Activated CD8-positive, alpha-beta T cell treated with anti-CD3 and anti-CD28 coated beads for 36 hours (primary cell): ENCODE results near the gene CCDC126. TPM values are rescaled to one million over a fixed set of nuclear protein-coding genes. Genes with fewer than 3 reads are reported as not detected.
"Not testable (repeated sequence)": the region's sequence is repeated elsewhere in the genome, so short reads cannot be mapped to it uniquely, and the experiment has no call there.

Source experiments
- ATAC-seq: fragments of 200-7000 bp; cut with Tn5 transposase; one replicate; pipeline ENCODE4 v1.10.0; 2021; ENCODE audit warnings: mild to moderate bottlenecking, moderate library complexity
- CTCF ChIA-PET: fragments of 350-600 bp; sonication (Branson Sonifier 250); formaldehyde crosslinking; loops from one replicate; lab custom pipeline; 2021; ENCODE audit warnings: antibody characterized with exemption; lab: Charles Lee
- POLR2A ChIA-PET: fragments of 350-600 bp; sonication (Branson Sonifier 250); formaldehyde crosslinking; loops from one replicate; lab custom pipeline; 2021; ENCODE audit warnings: antibody characterized with exemption; lab: Charles Lee
- DNase-seq: peaks from one replicate; pipeline ENCODE4 v3.0.0-alpha.2; 2020
- H3K27ac Mint-ChIP-seq: one replicate; pipeline ENCODE4 v1.8.0; 2021; ENCODE audit warnings: mild to moderate bottlenecking, mixed read lengths
- H3K27me3 Mint-ChIP-seq: one replicate; pipeline ENCODE4 v1.8.0; 2021; ENCODE audit warnings: mixed read lengths
- H3K36me3 Mint-ChIP-seq: one replicate; pipeline ENCODE4 v1.8.0; 2021; ENCODE audit warnings: low read depth, mixed read lengths
- H3K4me1 Mint-ChIP-seq: one replicate; pipeline ENCODE4 v1.8.0; 2021; ENCODE audit warnings: low read depth, mixed read lengths
- H3K4me3 Mint-ChIP-seq: one replicate; pipeline ENCODE4 v1.8.0; 2021; ENCODE audit warnings: mild to moderate bottlenecking, moderate library complexity, mixed read lengths
- H3K9me3 Mint-ChIP-seq: one replicate; pipeline ENCODE4 v1.8.0; 2021; ENCODE audit warnings: mixed read lengths
- CTCF ChIP-seq: fragments of 200-600 bp; IDR thresholded peaks from one replicate; pipeline ENCODE4 v1.8.0; 2022; ENCODE audit warnings: antibody characterized with exemption, mild to moderate bottlenecking
- intact Hi-C: fragments of 100-400 bp; cut with micrococcal nuclease; formaldehyde crosslinking; loops from one replicate; pipeline ENCODE4 v1.10.0; 2022
- total RNA-seq, 2 experiments: library from RNA; stranded (reverse); gene quantifications; one replicate each; pipeline ENCODE4 v1.2.3, GENCODE V29; 2021

The CCDC126 gene
- 1 to 10 TPM; 5.5 to 6.5 TPM for total RNA-seq

GRCh38 chr7:23597094-23598091, at the start of gene CCDC126:
Gene CCDC126, plus strand, starts transcription at chr7:23597382. Its CDS starts 13,934 bp downstream, at chr7:23611316.
- H3K27ac Mint-ChIP-seq, result peak within 1 kb of the TSS; percentile 61
- peaks cover 3% of the 10 kb centered on the region for H3K36me3 Mint-ChIP-seq
- peaks cover 64% of the 10 kb centered on the region for H3K4me1 Mint-ChIP-seq
- peak within 1 kb of the TSS; percentile 83 for H3K4me3 Mint-ChIP-seq
- no peak for TF ChIP-seq CTCF
- peaks cover 6% of the 10 kb centered on the region for H3K9me3 Mint-ChIP-seq
- intact Hi-C loops, result loop anchor here (5.0 kb wide), 1 partner anchor 65 kb away; the partner anchor contains the start of gene TRA2A
- ChIA-PET CTCF (interaction anchor here (0.9 to 2.7 kb wide), 6 partner anchors 8 to 114 kb away, joined by 3 to 13 read pairs (median 5); no protein-coding TSS in a partner anchor), POLR2A (interaction anchor here (0.6 to 2.3 kb wide), 5 partner anchors 10 to 67 kb away, joined by 3 to 6 read pairs (median 3); no protein-coding TSS in a partner anchor)
- H3K27me3 Mint-ChIP-seq, result peaks cover 2% of the 10 kb centered on the region
- DNase-seq (peak; percentile 87), ATAC-seq (peak; percentile 78)

GRCh38 chr7:23547662-23548061, 49.5 kb upstream of the CCDC126 start:
- ChIA-PET CTCF (interaction anchor here (0.6 to 5.1 kb wide), 18 partner anchors 10 to 275 kb away, joined by 3 to 55 read pairs (median 12); partner anchors contain the start of gene STK31), POLR2A (no interaction called here)
- no peaks in the 10 kb centered on the region for H3K27me3 Mint-ChIP-seq
- no peak for TF ChIP-seq CTCF
- H3K4me3 Mint-ChIP-seq, result no peak overlapping the region
- ATAC-seq, result no peak
- H3K4me1 Mint-ChIP-seq, result peaks cover 8% of the 10 kb centered on the region
- no peak overlapping the region for H3K27ac Mint-ChIP-seq
- H3K36me3 Mint-ChIP-seq, result no peaks in the 10 kb centered on the region
- no peak for DNase-seq
- intact Hi-C loops, result loop anchor here (1.0 kb wide), 2 partner anchors 165 to 274 kb away; no protein-coding TSS in a partner anchor
- no peaks in the 10 kb centered on the region for H3K9me3 Mint-ChIP-seq

- H3K9me3 Mint-ChIP-seq, result no peaks in the 10 kb centered on the region
- no peak for ATAC-seq
- no peak overlapping the region for H3K27ac Mint-ChIP-seq
- ChIA-PET POLR2A (interaction anchor here (0.7 kb wide), 1 partner anchor 782 kb away, joined by 3 read pairs; no protein-coding TSS in a partner anchor), CTCF (interaction anchor here (2.0 kb wide), 1 partner anchor 11 kb away, joined by 6 read pairs; no protein-coding TSS in a partner anchor)
- no peaks in the 10 kb centered on the region for H3K27me3 Mint-ChIP-seq
- TF ChIP-seq CTCF, result no peak
- intact Hi-C loops, result no loop called here
- no peaks in the 10 kb centered on the region for H3K4me1 Mint-ChIP-seq
- no peak overlapping the region for H3K4me3 Mint-ChIP-seq
- DNase-seq, result no peak
- no peaks in the 10 kb centered on the region for H3K36me3 Mint-ChIP-seq
These were observed 38.9 kb upstream of the CCDC126 start for GRCh38 chr7:23558303-23558702.

GRCh38 chr7:23570592-23571200, 26.5 kb upstream of the CCDC126 start:
- ChIA-PET POLR2A (interaction anchor here (0.6 to 1.5 kb wide), 2 partner anchors 110 to 423 kb away, joined by 3 to 4 read pairs; no protein-coding TSS in a partner anchor), CTCF (interaction anchor here (0.7 to 2.8 kb wide), 23 partner anchors 9 to 1116 kb away, joined by 3 to 51 read pairs (median 5); partner anchors contain the start of genes CCDC126 and STK31)
- Mint-ChIP-seq H3K4me1 (no peaks in the 10 kb centered on the region), H3K4me3 (no peak overlapping the region), H3K27ac (no peak overlapping the region), H3K9me3 (no peaks in the 10 kb centered on the region), H3K27me3 (peaks cover 16% of the 10 kb centered on the region), H3K36me3 (no peaks in the 10 kb centered on the region)
- DNase-seq (peak; percentile 82), ATAC-seq (peak; percentile 87)
- TF ChIP-seq CTCF, result peak; percentile 80
- intact Hi-C loops, result loop anchor here (1.0 kb wide), 1 partner anchor 142 kb away; no protein-coding TSS in a partner anchor

- H3K9me3 Mint-ChIP-seq, H3K36me3 Mint-ChIP-seq, H3K4me3 Mint-ChIP-seq, H3K4me1 Mint-ChIP-seq, intact Hi-C loops, H3K27me3 Mint-ChIP-seq, ATAC-seq, DNase-seq, H3K27ac Mint-ChIP-seq: not testable (repeated sequence)
- ChIA-PET POLR2A (interaction anchor here (0.6 kb wide), 1 partner anchor 10 kb away, joined by 3 read pairs; no protein-coding TSS in a partner anchor), CTCF (interaction anchor here (3.2 kb wide), 1 partner anchor 11 kb away, joined by 12 read pairs; no protein-coding TSS in a partner anchor)
These were observed 15.2 kb upstream of the CCDC126 start for GRCh38 chr7:23581975-23582374.

GRCh38 chr7:23585304-23585703, 11.9 kb upstream of the CCDC126 start:
- H3K4me1 Mint-ChIP-seq, intact Hi-C loops, CTCF ChIA-PET, DNase-seq, H3K27ac Mint-ChIP-seq, POLR2A ChIA-PET, H3K9me3 Mint-ChIP-seq, H3K4me3 Mint-ChIP-seq, ATAC-seq, H3K27me3 Mint-ChIP-seq, H3K36me3 Mint-ChIP-seq: not testable (repeated sequence)
